ENCODE measurements around the gene ABCA13. TPM values are rescaled to one million over a fixed set of nuclear protein-coding genes. Genes with fewer than 3 reads are reported as not detected.

The ABCA13 gene
- total RNA-seq, 1 donor from 2014 or later = 0.34 TPM

GRCh38 chr7:48274662-48275061, 103.4 kb downstream of the ABCA13 start:
- Mint-ChIP-seq H3K9me3 (ENCODE audit: unreplicated experiment) (no peaks in the 10 kb centered on the region), H3K4me3 (ENCODE audit: unreplicated experiment) (no peak overlapping the region), H3K36me3 (ENCODE audit: low read depth, unreplicated experiment) (no peaks in the 10 kb centered on the region), H3K4me1 (ENCODE audit: low read depth, unreplicated experiment) (peaks cover 21% of the 10 kb centered on the region), H3K27me3 (ENCODE audit: low read depth, unreplicated experiment) (no peaks in the 10 kb centered on the region), H3K27ac (ENCODE audit: unreplicated experiment) (peak overlapping the region; percentile 69)
- peak overlapping the region; percentile 28 for H3K4me2 ChIP-seq (ENCODE audit: low read length)
- peak; percentile 83 for DNase-seq (ENCODE audit: low read depth)
- TF ChIP-seq EZH2 (IDR thresholded peaks at IDR 0.05; ENCODE audit: insufficient read depth, low read length) = no peak
- peak overlapping the region; percentile 2 for H3K27ac ChIP-seq (ENCODE audit: low read depth, low read length)
- no peaks in the 10 kb centered on the region for H3K9me3 ChIP-seq (ENCODE audit: insufficient read depth, low read depth, low read length)
- no peaks in the 10 kb centered on the region for H3K79me2 ChIP-seq (ENCODE audit: insufficient read depth, low read length)
- no peaks in the 10 kb centered on the region for H3K36me3 ChIP-seq (ENCODE audit: insufficient read depth, low read length)
- H4K20me1 ChIP-seq (ENCODE audit: insufficient read depth, low read length) = no peaks in the 10 kb centered on the region
- no peak overlapping the region for H3K4me3 ChIP-seq (ENCODE audit: insufficient read depth, low read depth, low read length)
- peaks cover 1% of the 10 kb centered on the region for H3K4me1 ChIP-seq (ENCODE audit: insufficient read depth, low read length)
- H3K27me3 ChIP-seq (ENCODE audit: insufficient read depth, low read length) = no peaks in the 10 kb centered on the region
- no peak overlapping the region for H2AFZ ChIP-seq (ENCODE audit: low read depth, low read length)
- FAIRE-seq = peak; percentile 59
- no peak overlapping the region for H3K9ac ChIP-seq (ENCODE audit: low read length)

- peak overlapping the region; percentile 29 for H3K27ac Mint-ChIP-seq (ENCODE audit: unreplicated experiment)
- Histone ChIP-seq H3K9ac (ENCODE audit: low read length) (no peak overlapping the region), H3K9me3 (ENCODE audit: insufficient read depth, low read depth, low read length) (no peaks in the 10 kb centered on the region), H2AFZ (ENCODE audit: low read depth, low read length) (no peak overlapping the region), H3K27ac (ENCODE audit: low read depth, low read length) (no peak overlapping the region), H3K27me3 (ENCODE audit: insufficient read depth, low read length) (no peaks in the 10 kb centered on the region), H4K20me1 (ENCODE audit: insufficient read depth, low read length) (no peaks in the 10 kb centered on the region), H3K4me2 (ENCODE audit: low read length) (peak overlapping the region; percentile 42), H3K4me1 (ENCODE audit: insufficient read depth, low read length) (peaks cover 11% of the 10 kb centered on the region), H3K4me3 (ENCODE audit: insufficient read depth, low read depth, low read length) (no peak overlapping the region), H3K79me2 (ENCODE audit: insufficient read depth, low read length) (no peaks in the 10 kb centered on the region), H3K36me3 (ENCODE audit: insufficient read depth, low read length) (no peaks in the 10 kb centered on the region)
- H3K9me3 Mint-ChIP-seq (ENCODE audit: unreplicated experiment) = no peaks in the 10 kb centered on the region
- H3K36me3 Mint-ChIP-seq (ENCODE audit: low read depth, unreplicated experiment) = peaks cover 3% of the 10 kb centered on the region
- DNase-seq (ENCODE audit: low read depth) = no peak
- no peak overlapping the region for H3K4me3 Mint-ChIP-seq (ENCODE audit: unreplicated experiment)
- H3K27me3 Mint-ChIP-seq (ENCODE audit: low read depth, unreplicated experiment) = no peaks in the 10 kb centered on the region
- peaks cover 28% of the 10 kb centered on the region for H3K4me1 Mint-ChIP-seq (ENCODE audit: low read depth, unreplicated experiment)
- TF ChIP-seq CTCF (IDR thresholded peaks at IDR 0.05; ENCODE audit: insufficient read depth, low read depth, low read length) (no peak), EZH2 (IDR thresholded peaks at IDR 0.05; ENCODE audit: insufficient read depth, low read length) (no peak)
- no peak for FAIRE-seq
Measured at GRCh38 chr7:48279420-48279819, 108.2 kb downstream of the ABCA13 start.

- Histone ChIP-seq H3K9ac (ENCODE audit: low read length) (no peak overlapping the region), H4K20me1 (ENCODE audit: insufficient read depth, low read length) (no peaks in the 10 kb centered on the region), H3K27ac (ENCODE audit: low read depth, low read length) (no peak overlapping the region), H3K36me3 (ENCODE audit: insufficient read depth, low read length) (no peaks in the 10 kb centered on the region), H3K9me3 (ENCODE audit: insufficient read depth, low read depth, low read length) (no peaks in the 10 kb centered on the region), H3K4me2 (ENCODE audit: low read length) (peak overlapping the region; percentile 42), H3K4me1 (ENCODE audit: insufficient read depth, low read length) (peaks cover 11% of the 10 kb centered on the region), H2AFZ (ENCODE audit: low read depth, low read length) (peak overlapping the region; percentile 48), H3K4me3 (ENCODE audit: insufficient read depth, low read depth, low read length) (no peak overlapping the region), H3K79me2 (ENCODE audit: insufficient read depth, low read length) (no peaks in the 10 kb centered on the region), H3K27me3 (ENCODE audit: insufficient read depth, low read length) (no peaks in the 10 kb centered on the region)
- DNase-seq (ENCODE audit: low read depth) (peak; percentile 89), FAIRE-seq (no peak)
- Mint-ChIP-seq H3K9me3 (ENCODE audit: unreplicated experiment) (peaks cover 3% of the 10 kb centered on the region), H3K4me1 (ENCODE audit: low read depth, unreplicated experiment) (peaks cover 21% of the 10 kb centered on the region), H3K4me3 (ENCODE audit: unreplicated experiment) (no peak overlapping the region), H3K27ac (ENCODE audit: unreplicated experiment) (no peak overlapping the region), H3K27me3 (ENCODE audit: low read depth, unreplicated experiment) (no peaks in the 10 kb centered on the region), H3K36me3 (ENCODE audit: low read depth, unreplicated experiment) (peaks cover 3% of the 10 kb centered on the region)
- TF ChIP-seq EZH2 (IDR thresholded peaks at IDR 0.05; ENCODE audit: insufficient read depth, low read length) = no peak
- TF ChIP-seq CTCF (IDR thresholded peaks at IDR 0.05; ENCODE audit: insufficient read depth, low read depth, low read length) = no peak
Measured at GRCh38 chr7:48280100-48280499, 108.8 kb downstream of the ABCA13 start.
